K562 (cell line): ENCODE results near the gene PRRC2A. TPM values are rescaled to one million over a fixed set of nuclear protein-coding genes. Genes with fewer than 3 reads are reported as not detected.

Experiments used
- ARID3A ChIP-seq: IDR thresholded peaks from 2 replicates; pipeline ENCODE4 v1.6.1; 2012; ENCODE audit warnings: low read depth, low read length, improper control_type of control experiment, borderline replicate concordance
- BRD4 ChIP-seq: fragments of 200-600 bp; sonication (generic); IDR thresholded peaks from 2 replicates; pipeline ENCODE4 v1.6.1; 2017; ENCODE audit warnings: inconsistent platforms
- CTBP1 ChIP-seq: fragments of 450-650 bp; IDR thresholded peaks from 2 replicates; pipeline ENCODE4 v1.6.1; 2016; ENCODE audit warnings: borderline replicate concordance
- ETS1 ChIP-seq: conservative IDR thresholded peaks from 2 replicates; pipeline ENCODE4 v1.6.1; 2011; ENCODE audit warnings: low read depth, mild to moderate bottlenecking, low read length; ENCODE audit not compliant: control insufficient read depth
- GTF2F1 ChIP-seq: IDR thresholded peaks from 2 replicates; pipeline ENCODE4 v1.6.1; 2011; ENCODE audit warnings: low read depth, low read length, improper control_type of control experiment
- KAT8 ChIP-seq: fragments of 450-650 bp; IDR thresholded peaks from 2 replicates; pipeline ENCODE4 v1.6.1; 2016; ENCODE audit warnings: low read depth, mild to moderate bottlenecking
- MCM2 ChIP-seq: fragments of 450-650 bp; IDR thresholded peaks from 2 replicates; pipeline ENCODE4 v1.6.1; 2017; ENCODE audit warnings: low read depth, mild to moderate bottlenecking
- NFIC ChIP-seq: fragments of 450-650 bp; IDR thresholded peaks from 2 replicates; pipeline ENCODE4 v1.6.1; 2017; ENCODE audit warnings: mild to moderate bottlenecking, inconsistent platforms
- NR1H2 ChIP-seq: sonication (generic); formaldehyde crosslinking; IDR thresholded peaks from 2 replicates; pipeline ENCODE4 v1.4.0; 2020; ENCODE audit warnings: mild to moderate bottlenecking, missing genetic modification reagents
- NR4A1 ChIP-seq, 2 experiments: fragments of 250-450 bp in 1 of 2; fragments of 450-650 bp in 1 of 2; sonication (Bioruptor Pico) in 1 of 2; IDR thresholded peaks; 2 replicates each; pipeline versions ENCODE4 v1.4.0 to v1.6.1; 2016 to 2020; ENCODE audit warnings: mild to moderate bottlenecking in 2 of 2, missing compliant biosample characterization in 1 of 2, missing genetic modification characterization in 1 of 2, moderate library complexity in 1 of 2
- OTX1 ChIP-seq: fragments of 450-650 bp; formaldehyde crosslinking; IDR thresholded peaks from 2 replicates; pipeline ENCODE4 v1.4.0; 2022; ENCODE audit warnings: mild to moderate bottlenecking
- PHF20 ChIP-seq: fragments of 450-650 bp; IDR thresholded peaks from 2 replicates; pipeline ENCODE4 v1.6.1; 2018; ENCODE audit not compliant: partially characterized antibody
- PREB ChIP-seq: sonication (generic); formaldehyde crosslinking; IDR thresholded peaks from 2 replicates; pipeline ENCODE4 v1.8.1; 2023; ENCODE audit warnings: mild to moderate bottlenecking, missing genetic modification reagents
- RAD21 ChIP-seq, 2 experiments: fragments of 250-450 bp in 1 of 2; fragments of 450-650 bp in 1 of 2; sonication (Bioruptor Pico) in 1 of 2; formaldehyde crosslinking in 1 of 2; IDR thresholded peaks in 1 of 2; conservative IDR thresholded peaks in 1 of 2; 2 replicates each; pipeline versions ENCODE4 v1.4.0 to v1.8.0; 2020 to 2022; ENCODE audit warnings: mild to moderate bottlenecking in 2 of 2, moderate library complexity in 1 of 2
- RBFOX2 ChIP-seq: fragments of 200-400 bp; formaldehyde crosslinking; IDR thresholded peaks from 2 replicates; pipeline ENCODE4 v1.6.1; 2017; ENCODE audit warnings: low read depth, mild to moderate bottlenecking, low read length, moderate library complexity
- TAF1 ChIP-seq: IDR thresholded peaks from 2 replicates; pipeline ENCODE4 v1.6.1; 2011; ENCODE audit warnings: mild to moderate bottlenecking, low read length, moderate library complexity; ENCODE audit not compliant: insufficient read depth, control insufficient read depth, severe bottlenecking; ENCODE audit errors: extremely low read depth
- TEAD2 ChIP-seq: fragments of 450-650 bp; IDR thresholded peaks from 2 replicates; pipeline ENCODE4 v1.6.1; 2016; ENCODE audit warnings: missing genetic modification characterization, control low read depth, missing compliant biosample characterization
- THRB ChIP-seq: fragments of 450-650 bp; formaldehyde crosslinking; conservative IDR thresholded peaks from 2 replicates; pipeline ENCODE4 v1.4.0; 2022; ENCODE audit warnings: mild to moderate bottlenecking, missing genetic modification characterization
- polyA plus RNA-seq, 8 experiments: library from polyadenylated mRNA; depleted of rRNA in 4 of 8; stranded (reverse) in 5 of 8; unstranded in 3 of 8; fragments of >200 nt; fragmentation: Nextera tagmentation in 2 of 8; fragmentation: Illumina TruSeq in 1 of 8; extraction: Ambion mirVana in 2 of 8; extraction: Trizol in 1 of 8; gene quantifications; 2 replicates each; pipeline versions ENCODE4 v1.2.1 to v1.2.3, GENCODE V29; 2011 to 2014; ENCODE audit warnings: inconsistent platforms in 1 of 8, missing spikeins in 1 of 8
- total RNA-seq, 7 experiments: library from RNA; depleted of rRNA in 6 of 7; stranded (reverse); fragments of >200 nt in 6 of 7; fragmentation: Illumina TruSeq in 2 of 7; extraction: Trizol in 2 of 7; gene quantifications; 2 replicates each; pipeline versions ENCODE4 v1.2.1 to v1.2.3, GENCODE V29; 2011 to 2021; ENCODE audit warnings: low replicate concordance in 1 of 7
- TF ChIP-seq, protein P1 (sequence below): fragments of 250-450 bp; sonication (Bioruptor Pico); IDR thresholded peaks from 2 replicates; pipeline ENCODE4 v1.8.0; 2021; ENCODE audit warnings: borderline replicate concordance, mild to moderate bottlenecking, moderate library complexity; ENCODE audit not compliant: poor library complexity, severe bottlenecking
- TF ChIP-seq, protein P2 (sequence below): fragments of 250-450 bp; sonication (Bioruptor Pico); IDR thresholded peaks from 2 replicates; pipeline ENCODE4 v1.9.0; 2021; ENCODE audit warnings: mild to moderate bottlenecking

The PRRC2A gene
- total and polyA plus RNA-seq, 9 of the 15 experiments (the other 6 are each of a cell fraction or from before 2014, with no cell fraction given): 1.0 to 332 (median 63.0) TPM

- no peak for TF ChIP-seq ARID3A
- TF ChIP-seq OTX1: peak; percentile 51; the same call in 1 of the 2 replicates
- peak; percentile 98 for TF ChIP-seq TAF1
- TF ChIP-seq PREB: 0 out of 2 replicates have a peak, but pooled peaks have one; percentile 57
- peak in 1 of 2 experiments; percentile 1; a peak in 1 of 4 replicates for TF ChIP-seq RAD21 (CRISPR knock-in tag; conservative IDR thresholded peaks at IDR 0.05 in 1 of 2, IDR thresholded peaks at IDR 0.05 in 1 of 2)
- peak; percentile 84; the same call in 1 of the 2 replicates for TF ChIP-seq THRB
- peak; percentile 22; the same call in 1 of the 2 replicates for TF ChIP-seq NR1H2 (CRISPR knock-in tag)
- TF ChIP-seq KAT8: peak; percentile 78
- TF ChIP-seq, protein P1, sequence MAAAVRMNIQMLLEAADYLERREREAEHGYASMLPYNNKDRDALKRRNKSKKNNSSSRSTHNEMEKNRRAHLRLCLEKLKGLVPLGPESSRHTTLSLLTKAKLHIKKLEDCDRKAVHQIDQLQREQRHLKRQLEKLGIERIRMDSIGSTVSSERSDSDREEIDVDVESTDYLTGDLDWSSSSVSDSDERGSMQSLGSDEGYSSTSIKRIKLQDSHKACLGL (CRISPR knock-in tag): peak; percentile 35
- peak; percentile 89 for TF ChIP-seq RBFOX2
- TF ChIP-seq, protein P2, sequence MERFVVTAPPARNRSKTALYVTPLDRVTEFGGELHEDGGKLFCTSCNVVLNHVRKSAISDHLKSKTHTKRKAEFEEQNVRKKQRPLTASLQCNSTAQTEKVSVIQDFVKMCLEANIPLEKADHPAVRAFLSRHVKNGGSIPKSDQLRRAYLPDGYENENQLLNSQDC (CRISPR knock-in tag): peak; percentile 86; the same call in 1 of the 2 replicates
- TF ChIP-seq TEAD2 (tag): no peak
- peak; percentile 60 for TF ChIP-seq NFIC
- TF ChIP-seq MCM2: no peak
- peak; percentile 99 for TF ChIP-seq BRD4
- peak; percentile 87 for TF ChIP-seq ETS1
- no peak; the same call in 1 of the 2 replicates for TF ChIP-seq CTBP1
- TF ChIP-seq NR4A1 (CRISPR knock-in tag; IDR thresholded peaks at IDR 0.05): no peak
- TF ChIP-seq NR4A1 (tag; IDR thresholded peaks at IDR 0.05): peak; percentile 49; the same call in 1 of the 2 replicates
- TF ChIP-seq GTF2F1: peak; percentile 83
- TF ChIP-seq PHF20: peak; percentile 83
Measured at GRCh38 chr6:31620586-31621319, at the start of gene PRRC2A (continued).
